ENCODE results near the gene TTL.
A peak's percentile ranks its signal among the peaks of the same experiment; 100 is the strongest.

The TTL gene

GRCh38 chr2:112472547-112473263, 9.3 kb upstream of the TTL start:
- no peak overlapping the region for H3K27ac ChIP-seq
- no peak for TF ChIP-seq CTCF (conservative IDR thresholded peaks at IDR 0.05)

- no peak for TF ChIP-seq CTCF (conservative IDR thresholded peaks at IDR 0.05)
- H3K27ac ChIP-seq: no peak overlapping the region
These were observed 7.0 kb upstream of the TTL start for GRCh38 chr2:112474844-112475486.

GRCh38 chr2:112476434-112476833, 5.5 kb upstream of the TTL start:
- no peak for TF ChIP-seq CTCF (conservative IDR thresholded peaks at IDR 0.05)
- no peak overlapping the region for H3K27ac ChIP-seq

GRCh38 chr2:112480530-112481049, 1.4 kb upstream of the TTL start:
- TF ChIP-seq CTCF (conservative IDR thresholded peaks at IDR 0.05): no peak
- peak overlapping the region; percentile 84 for H3K27ac ChIP-seq

- peak; percentile 89 for TF ChIP-seq CTCF (conservative IDR thresholded peaks at IDR 0.05)
These were observed 867 bp upstream of the TTL start for GRCh38 chr2:112481050-112481527.

GRCh38 chr2:112482309-112483041, 519 bp downstream of the TTL start:
- no peak for TF ChIP-seq CTCF (conservative IDR thresholded peaks at IDR 0.05)
- peak overlapping the region; percentile 84 for H3K27ac ChIP-seq

More at GRCh38 chr2:112481050-112481527, 867 bp upstream of the TTL start:
- peak overlapping the region; percentile 84 for H3K27ac ChIP-seq

- peak overlapping the region; percentile 84 for H3K27ac ChIP-seq
- TF ChIP-seq CTCF (conservative IDR thresholded peaks at IDR 0.05): no peak
These were observed 1.1 kb downstream of the TTL start for GRCh38 chr2:112483042-112483473.
